H1 (cell line): ENCODE measurements around the gene FBXL16. TPM values are rescaled to one million over a fixed set of nuclear protein-coding genes. Genes with fewer than 3 reads are reported as not detected.
A peak's percentile ranks its signal among the peaks of the same experiment; 100 is the strongest.

Experiments used
- CTCF ChIA-PET: fragments of 300-600 bp; sonication (Branson Sonifier 250); formaldehyde crosslinking; loops from one replicate; lab custom pipeline; 2021; ENCODE audit not compliant: partially characterized antibody; lab: Charles Lee
- POLR2A ChIA-PET: fragments of 300-600 bp; sonication (Branson Sonifier 250); formaldehyde crosslinking; loops from one replicate; lab custom pipeline; 2021; ENCODE audit warnings: inconsistent platforms; ENCODE audit not compliant: partially characterized antibody; lab: Charles Lee
- DNase-seq, 2 experiments: peaks; one replicate each; pipeline versions ENCODE4 v3.0.0 to v3.0.0-alpha.2; 2010 to 2022; ENCODE audit warnings: low spot score in 2 of 2, low read depth in 1 of 2, mixed read lengths in 1 of 2
- FAIRE-seq: peaks from 2 replicates; lab custom pipeline; 2011; peaks lifted over from hg19 to GRCh38; lab: Jason Lieb, UNC
- H2AFZ ChIP-seq: 2 replicates; pipeline ENCODE4 v1.8.1; 2012; ENCODE audit warnings: low read length, inconsistent platforms
- H2AK5ac ChIP-seq: 2 replicates; pipeline ENCODE4 v1.6.1; 2013; ENCODE audit warnings: low read depth, low read length
- H2BK120ac ChIP-seq: replicated peaks from 2 replicates; pipeline ENCODE3; 2013; ENCODE audit warnings: low read depth, low read length, inconsistent platforms
- H2BK12ac ChIP-seq: 2 replicates; pipeline ENCODE4 v1.6.1; 2013; ENCODE audit warnings: low read depth, low read length
- H2BK15ac ChIP-seq: 2 replicates; pipeline ENCODE4 v1.6.1; 2013; ENCODE audit warnings: low read length
- H2BK20ac ChIP-seq: 2 replicates; pipeline ENCODE4 v1.6.1; 2013; ENCODE audit warnings: low read length
- H2BK5ac ChIP-seq: 2 replicates; pipeline ENCODE4 v1.6.1; 2013; ENCODE audit warnings: low read depth, low read length
- H3K14ac ChIP-seq: 2 replicates; pipeline ENCODE4 v1.6.1; 2013; ENCODE audit warnings: inconsistent platforms; ENCODE audit not compliant: insufficient read length
- H3K18ac ChIP-seq: 2 replicates; pipeline ENCODE4 v1.6.1; 2013; ENCODE audit warnings: low read length; ENCODE audit errors: extremely low read depth
- H3K23ac ChIP-seq: 2 replicates; pipeline ENCODE4 v1.6.1; 2013; ENCODE audit warnings: inconsistent platforms; ENCODE audit not compliant: insufficient read length
- H3K23me2 ChIP-seq: 2 replicates; pipeline ENCODE4 v1.6.1; 2013; ENCODE audit warnings: low read depth, low read length
- H3K27ac ChIP-seq: 2 replicates; pipeline ENCODE4 v1.6.1; 2011; ENCODE audit warnings: low read depth, low read length, inconsistent platforms
- H3K27me3 ChIP-seq, 4 experiments: replicated peaks in 1 of 4; 1 replicate in 1 of 4; 2 replicates in 3 of 4; pipeline versions ENCODE4 v1.6.1 to v1.8.1; 2011 to 2013; ENCODE audit warnings: low read length in 3 of 4, mild to moderate bottlenecking in 3 of 4, inconsistent platforms in 2 of 4, mixed read lengths in 2 of 4, moderate library complexity in 1 of 4; ENCODE audit not compliant: control insufficient read depth in 3 of 4, insufficient read depth in 3 of 4; ENCODE audit errors: extremely low read depth in 1 of 4
- H3K36me3 ChIP-seq, 4 experiments: 2 replicates each; pipeline versions ENCODE4 v1.6.1 to v1.8.1; 2011 to 2013; ENCODE audit warnings: mild to moderate bottlenecking in 4 of 4, low read length in 3 of 4, moderate library complexity in 2 of 4, control low read depth in 1 of 4, inconsistent platforms in 1 of 4; ENCODE audit not compliant: insufficient read depth in 4 of 4, control insufficient read depth in 2 of 4
- H3K4ac ChIP-seq: replicated peaks from 2 replicates; pipeline ENCODE3; 2013; ENCODE audit warnings: low read length, low read depth, mixed read lengths, inconsistent platforms; ENCODE audit not compliant: insufficient read length
- H3K4me1 ChIP-seq, 4 experiments: replicated peaks in 1 of 4; 1 replicate in 1 of 4; 2 replicates in 3 of 4; pipeline versions ENCODE4 v1.6.1 to v1.8.1; 2011 to 2013; ENCODE audit warnings: low read length in 3 of 4, inconsistent platforms in 2 of 4, mixed read lengths in 1 of 4; ENCODE audit not compliant: insufficient read depth in 4 of 4, control insufficient read depth in 3 of 4
- H3K4me2 ChIP-seq, 2 experiments: 2 replicates each; pipeline versions ENCODE4 v1.6.1 to v1.8.1; 2011 to 2013; ENCODE audit warnings: low read depth in 2 of 2, low read length in 2 of 2, control low read depth in 1 of 2, inconsistent platforms in 1 of 2, mild to moderate bottlenecking in 1 of 2; ENCODE audit not compliant: insufficient read depth in 1 of 2
- H3K4me3 ChIP-seq, 4 experiments: fragments of 200-600, 300-600 bp in 1 of 4; sonication (generic), shearing (Covaris generic), sonication (Bioruptor Twin) in 1 of 4; 2 replicates each; pipeline versions ENCODE4 v1.5.1 to v1.8.1; 2011 to 2016; ENCODE audit warnings: low read length in 4 of 4, low read depth in 3 of 4, control low read depth in 2 of 4, inconsistent platforms in 2 of 4, mild to moderate bottlenecking in 2 of 4, mixed read lengths in 1 of 4, moderate library complexity in 1 of 4; ENCODE audit not compliant: insufficient read depth in 2 of 4; ENCODE audit errors: extremely low read depth in 1 of 4
- H3K56ac ChIP-seq: replicated peaks from 2 replicates; pipeline ENCODE3; 2013; ENCODE audit warnings: low read depth, mild to moderate bottlenecking, mixed read lengths, low read length, inconsistent platforms; ENCODE audit not compliant: insufficient read length
- H3K79me1 ChIP-seq: 2 replicates; pipeline ENCODE4 v1.6.1; 2013; ENCODE audit warnings: low read depth, low read length, control low read depth
- H3K79me2 ChIP-seq, 2 experiments: 2 replicates each; pipeline versions ENCODE4 v1.6.1 to v1.8.1; 2012 to 2013; ENCODE audit warnings: low read length in 2 of 2, mild to moderate bottlenecking in 2 of 2, inconsistent platforms in 1 of 2; ENCODE audit not compliant: insufficient read depth in 2 of 2, control insufficient read depth in 1 of 2
- H3K9ac ChIP-seq, 4 experiments: replicated peaks in 1 of 4; 1 replicate in 1 of 4; 2 replicates in 3 of 4; pipeline versions ENCODE4 v1.6.1 to v1.8.1; 2011 to 2013; ENCODE audit warnings: low read depth in 3 of 4, low read length in 3 of 4, control low read depth in 2 of 4, mild to moderate bottlenecking in 2 of 4, moderate library complexity in 2 of 4, inconsistent platforms in 1 of 4; ENCODE audit errors: extremely low read depth in 1 of 4
- H3K9me3 ChIP-seq, 2 experiments: 2 replicates each; pipeline versions ENCODE4 v1.6.1 to v1.8.1; 2012 to 2013; ENCODE audit warnings: mild to moderate bottlenecking in 2 of 2, moderate library complexity in 2 of 2, control low read depth in 1 of 2, inconsistent platforms in 1 of 2, low read depth in 1 of 2, low read length in 1 of 2, mixed read lengths in 1 of 2; ENCODE audit not compliant: insufficient read depth in 2 of 2
- H4K20me1 ChIP-seq, 2 experiments: replicated peaks in 1 of 2; 2 replicates each; pipeline versions ENCODE3 to v1.8.1; 2011 to 2013; ENCODE audit warnings: inconsistent platforms in 2 of 2, low read length in 2 of 2, mild to moderate bottlenecking in 1 of 2; ENCODE audit not compliant: insufficient read depth in 2 of 2, control insufficient read depth in 1 of 2
- H4K5ac ChIP-seq: 2 replicates; pipeline ENCODE4 v1.6.1; 2013; ENCODE audit warnings: low read length, low read depth, mixed read lengths, inconsistent platforms; ENCODE audit not compliant: insufficient read length
- H4K8ac ChIP-seq: 2 replicates; pipeline ENCODE4 v1.8.0; 2013; ENCODE audit warnings: mild to moderate bottlenecking, moderate library complexity, low read length, inconsistent platforms; ENCODE audit not compliant: insufficient read depth; ENCODE audit errors: extremely low read depth
- H4K91ac ChIP-seq: replicated peaks from 2 replicates; pipeline ENCODE3; 2013; ENCODE audit warnings: low read length, mixed read lengths, inconsistent platforms; ENCODE audit not compliant: insufficient read length
- ATF3 ChIP-seq: IDR thresholded peaks from 2 replicates; pipeline ENCODE4 v1.6.1; 2011; ENCODE audit warnings: low read depth, mild to moderate bottlenecking, low read length; ENCODE audit not compliant: insufficient read depth
- BCL11A ChIP-seq, 2 experiments: IDR thresholded peaks; one replicate each; pipeline ENCODE4 v1.6.1; 2011; ENCODE audit warnings: low read depth in 2 of 2, low read length in 2 of 2, mild to moderate bottlenecking in 2 of 2
- EP300 ChIP-seq, 2 experiments: IDR thresholded peaks; 1 replicate in 1 of 2; 2 replicates in 1 of 2; pipeline ENCODE4 v1.6.1; 2011 to 2012; ENCODE audit warnings: low read depth in 2 of 2, low read length in 2 of 2, mild to moderate bottlenecking in 2 of 2, borderline replicate concordance in 1 of 2, inconsistent platforms in 1 of 2, moderate library complexity in 1 of 2
- GABPA ChIP-seq: IDR thresholded peaks from 2 replicates; pipeline ENCODE4 v1.6.1; 2011; ENCODE audit warnings: mild to moderate bottlenecking, low read length, moderate library complexity, borderline replicate concordance; ENCODE audit not compliant: insufficient read depth
- KDM5A ChIP-seq: fragments of 200-600 bp; IDR thresholded peaks from 2 replicates; pipeline ENCODE4 v1.7.1; 2012; ENCODE audit warnings: mild to moderate bottlenecking, low read length, inconsistent platforms, mixed read lengths
- MAX ChIP-seq: IDR thresholded peaks from 2 replicates; pipeline ENCODE4 v1.6.1; 2012; ENCODE audit warnings: inconsistent platforms
- PHF8 ChIP-seq: fragments of 200-600 bp; sonication (generic); conservative IDR thresholded peaks from 2 replicates; pipeline ENCODE4 v1.7.1; 2012; ENCODE audit warnings: low read depth, mild to moderate bottlenecking, inconsistent platforms, low read length, moderate library complexity
- SAP30 ChIP-seq: fragments of 300-600 bp; sonication (generic); IDR thresholded peaks from 2 replicates; pipeline ENCODE4 v1.7.1; 2012; ENCODE audit warnings: low read length, moderate library complexity, mild to moderate bottlenecking, inconsistent platforms; ENCODE audit not compliant: insufficient read depth, insufficient replicate concordance
- SIX5 ChIP-seq: IDR thresholded peaks from 2 replicates; pipeline ENCODE4 v1.6.1; 2011; ENCODE audit warnings: mild to moderate bottlenecking, low read depth, low read length
- SP4 ChIP-seq: IDR thresholded peaks from 2 replicates; pipeline ENCODE4 v1.6.1; 2012; ENCODE audit warnings: low read length, inconsistent platforms
- SRF ChIP-seq: IDR thresholded peaks from 2 replicates; pipeline ENCODE4 v1.6.1; 2011; ENCODE audit warnings: mild to moderate bottlenecking, low read depth, low read length, moderate library complexity
- TAF1 ChIP-seq: IDR thresholded peaks from 2 replicates; pipeline ENCODE4 v1.6.1; 2011; ENCODE audit warnings: mild to moderate bottlenecking, low read depth, low read length
- WGBS, 2 experiments: shearing (Covaris generic) in 1 of 2; methylation state at CpG; one replicate each; pipeline versions ENCODE4 v1.1.6 to v1.1.7; 2013 to 2015; ENCODE audit warnings: low lambda C conversion rate in 2 of 2, mixed read lengths in 2 of 2, inconsistent platforms in 1 of 2, low coverage in 1 of 2, missing lambda C conversion rate in 1 of 2; ENCODE audit not compliant: insufficient replicate concordance in 2 of 2, insufficient coverage in 1 of 2, insufficient read length in 1 of 2; ENCODE audit errors: extremely low coverage in 1 of 2, missing lambda C conversion rate in 1 of 2; 5-methylcytosine and 5-hydroxymethylcytosine counted together
- polyA plus RNA-seq, 7 experiments: library from polyadenylated mRNA; depleted of rRNA in 3 of 7; stranded (reverse) in 5 of 7; unstranded in 2 of 7; fragments of >200 nt in 5 of 7; fragments of 200-250 nt in 2 of 7; gene quantifications; 1 replicate in 5 of 7; 2 replicates in 1 of 7; 4 replicates in 1 of 7; pipeline versions ENCODE4 v1.2.1 to v1.2.3, GENCODE V29; 2011 to 2013; ENCODE audit warnings: missing spikeins in 2 of 7, mixed read lengths in 2 of 7
- total RNA-seq: library from RNA; stranded (reverse); fragmentation: NEBNext Ultra II Directional; extraction: Animal tissue kit (Norgen Biotek cat#: 25700); gene quantifications from 2 replicates; pipeline ENCODE4 v1.2.1, GENCODE V29; 2021

The FBXL16 gene
- total and polyA plus RNA-seq, 2 of the 8 experiments (the other 6 are each of a cell fraction or from before 2014, with no cell fraction given): 12.5 to 12.8 TPM

GRCh38 chr16:752007-752312, 46.4 kb upstream of the FBXL16 start:
- Histone ChIP-seq H3K27ac (no peak overlapping the region), H3K27me3 (no peaks in the 10 kb centered on the region), H3K4ac (no peak overlapping the region), H2BK20ac (no peak overlapping the region), H3K56ac (no peak overlapping the region), H3K4me3 (no peak overlapping the region), H2BK5ac (0 out of 2 replicates have a peak overlapping the region, but pooled peaks have one; percentile 35), H4K91ac (no peak overlapping the region), H3K14ac (no peak overlapping the region), H3K9ac (peak overlapping the region in 1 of 4 experiments; percentile 6; a peak in 1 of 7 replicates), H3K23ac (no peak overlapping the region), H4K20me1 (no peaks in the 10 kb centered on the region), H3K18ac (no peak overlapping the region; the same call in 1 of the 2 replicates), H2BK12ac (0 out of 2 replicates have a peak overlapping the region, but pooled peaks have one; percentile 60), H2AK5ac (no peak overlapping the region), H3K79me1 (no peaks in the 10 kb centered on the region), H2BK15ac (0 out of 2 replicates have a peak overlapping the region, but pooled peaks have one; percentile 72), H3K9me3 (0 out of 4 replicates have a peak, but pooled peaks cover 0 to 3% of the 10 kb centered on the region in 2 experiments), H2BK120ac (no peak overlapping the region), H3K23me2 (no peaks in the 10 kb centered on the region), H4K5ac (no peak overlapping the region), H3K4me1 (peaks cover 3 to 12% (median 5%) of the 10 kb centered on the region in 4 experiments; a peak in 5 of 7 replicates), H4K8ac (no peak overlapping the region), H3K4me2 (peak overlapping the region; percentile 14 to 40; a peak in 3 of 4 replicates), H3K36me3 (no peaks in the 10 kb centered on the region), H2AFZ (no peak overlapping the region), H3K79me2 (no peaks in the 10 kb centered on the region)
- 35% methylated on average over 10 of the region's 10 CpGs; no CpG with 5 or more reads in 1 of the 2 experiments for WGBS, 2 experiments
- ChIA-PET POLR2A (interaction anchor here (0.8 to 2.2 kb wide), 5 partner anchors 10 to 44 kb away, joined by 3 to 8 read pairs (median 4); partner anchors contain the start of genes CIAO3 and MSLN), CTCF (interaction anchor here (0.6 to 35.8 kb wide), 7 partner anchors 9 to 36 kb away, joined by 3 to 977 read pairs (median 4); partner anchors contain the start of genes ANTKMT, CCDC78, CHTF18 and CIAO3)
- DNase-seq (no peak), FAIRE-seq (no peak)
- TF ChIP-seq SIX5 (no peak), EP300 (IDR thresholded peaks at IDR 0.05; ENCODE audit: borderline replicate concordance in 1 of 2, low read depth in 2 of 2, low read length in 2 of 2) (no peak), ATF3 (no peak), PHF8 (no peak), MAX (no peak), SRF (no peak), KDM5A (no peak), GABPA (peak; percentile 65; the same call in 1 of the 2 replicates), BCL11A (IDR thresholded peaks at IDR 0.05; ENCODE audit: low read depth in 2 of 2, low read length in 2 of 2) (no peak), SP4 (no peak), TAF1 (0 out of 2 replicates have a peak, but pooled peaks have one; percentile 29), SAP30 (no peak)
